Stomach (tissue), 9 donors: ENCODE results near the gene ASCL2. TPM values are rescaled to one million over a fixed set of nuclear protein-coding genes. Genes with fewer than 3 reads are reported as not detected.

ENCODE experiments used
- DNase-seq, 2 donors: peaks; one replicate each; pipeline versions ENCODE4 v3.0.0 to v3.0.0-alpha.2; 2013 to 2019
- H3K27ac ChIP-seq, 5 donors: fragments of 200-600 bp in 4 of 5; sonication (generic) in 4 of 5; one replicate each; pipeline ENCODE4 v1.5.1; 2013 to 2019; ENCODE audit warnings: mild to moderate bottlenecking in 1 of 5, moderate library complexity in 1 of 5
- H3K27me3 ChIP-seq, 3 donors: fragments of 200-600 bp; sonication (generic); one replicate each; pipeline ENCODE4 v1.5.1; 2017 to 2019; ENCODE audit warnings: mixed run types in 1 of 3
- H3K36me3 ChIP-seq, 4 donors: fragments of 200-600 bp; sonication (generic); 1 replicate in 3 of 4; 2 replicates in 1 of 4; pipeline ENCODE4 v1.5.1; 2016 to 2019
- H3K4me1 ChIP-seq, 4 donors: fragments of 200-600 bp; sonication (generic); one replicate each; pipeline ENCODE4 v1.5.1; 2016 to 2019
- H3K4me3 ChIP-seq, 4 donors: fragments of 200-600 bp; sonication (generic) in 3 of 4; one replicate each; pipeline ENCODE4 v1.5.1; 2016 to 2019; ENCODE audit warnings: mild to moderate bottlenecking in 1 of 4
- H3K9me3 ChIP-seq, 4 donors: fragments of 200-600 bp; sonication (generic); one replicate each; pipeline ENCODE4 v1.5.1; 2016 to 2019
- EP300 ChIP-seq: sonication (generic); formaldehyde crosslinking; IDR thresholded peaks from one replicate; pipeline ENCODE4 v1.6.1; 2017; ENCODE audit warnings: antibody characterized with exemption
- POLR2A ChIP-seq, 4 donors: fragments of 450-650 bp; IDR thresholded peaks; one replicate each; pipeline ENCODE4 v1.6.1; 2016; ENCODE audit warnings: antibody characterized with exemption in 4 of 4, control low read depth in 2 of 4, mild to moderate bottlenecking in 1 of 4, moderate library complexity in 1 of 4
- POLR2AphosphoS5 ChIP-seq, 3 donors: sonication (generic); formaldehyde crosslinking; IDR thresholded peaks; one replicate each; pipeline ENCODE4 v1.6.1; 2016; ENCODE audit warnings: antibody characterized with exemption in 3 of 3
- WGBS, 5 donors: extraction: QIAGEN DNeasy Blood & Tissue Kit in 3 of 5; methylation state at CpG; one replicate each; pipeline versions ENCODE4 v1.1.5 to v1.1.7; 2013 to 2018; 5-methylcytosine and 5-hydroxymethylcytosine counted together
- intact Hi-C: fragments of 100-400 bp; cut with DNase I; formaldehyde crosslinking; loops from one replicate; pipeline ENCODE4 v1.15.1; 2023; ENCODE audit warnings: low total_unique reads
- polyA plus RNA-seq, 3 donors: library from polyadenylated mRNA; stranded (reverse); fragments of 200-250 nt; gene quantifications; one replicate each; pipeline ENCODE4 v1.2.3, GENCODE V29; 2013
- total RNA-seq, 5 donors: library from RNA; depleted of rRNA; stranded (reverse); fragments of >200 nt; gene quantifications; one replicate each; pipeline versions ENCODE4 v1.1.0 to v1.2.3, GENCODE V29; 2014 to 2016
- TF ChIP-seq, protein P1 (sequence below), 7 experiments: fragments of 450-650 bp in 4 of 7; fragments of 200-600 bp in 3 of 7; sonication (generic) in 3 of 7; IDR thresholded peaks; one replicate each; pipeline ENCODE4 v1.5.1; 2016 to 2019; ENCODE audit warnings: antibody characterized with exemption in 7 of 7, control low read depth in 2 of 7, mild to moderate bottlenecking in 1 of 7
- donor health status: healthy with polysubstance abuse.
- donor health status: Bipolar disorder and iron deficiency.
- donor health status: healthy.

The ASCL2 gene
- total and polyA plus RNA-seq, 8 donors: 0.81 to 6.3 (median 2.2) TPM; not detected in 4

DNA sequence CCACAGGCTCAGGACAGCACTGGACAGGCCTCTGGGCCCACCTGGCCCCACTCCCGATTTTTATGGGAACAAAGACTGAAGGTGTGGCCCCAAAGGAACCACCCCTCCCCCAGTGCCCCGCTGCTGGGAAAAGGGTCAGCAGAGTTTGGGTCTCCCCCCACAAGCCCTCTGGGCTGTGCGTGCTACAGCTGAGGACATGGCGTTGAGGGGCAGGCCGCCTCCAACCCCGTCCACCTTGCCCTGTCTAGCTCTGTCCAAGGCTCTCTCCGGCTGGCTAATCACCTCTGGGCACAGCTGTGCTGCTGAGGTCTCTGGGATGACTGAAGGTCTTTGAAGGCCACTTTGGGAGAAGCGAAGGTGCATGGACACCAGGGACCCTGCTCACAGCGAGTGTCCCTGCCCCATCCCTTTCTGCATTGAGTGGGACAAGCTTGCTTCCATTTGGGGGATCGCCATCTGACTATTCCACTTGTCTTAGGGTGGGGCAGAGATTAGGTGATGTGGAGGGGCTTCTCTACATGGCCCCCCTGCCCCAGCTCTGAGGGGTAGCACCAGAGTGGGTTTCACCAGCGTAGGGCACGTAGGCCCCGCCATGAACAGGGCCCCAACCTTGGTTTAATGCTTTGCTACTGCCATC is 6.5 kb downstream of the ASCL2 start:
- H3K27me3 ChIP-seq: peaks cover 0 to 43% (median 5%) of the 10 kb centered on the region in 3 donors
- H3K9me3 ChIP-seq: no peaks in the 10 kb centered on the region
- intact Hi-C loops: no loop called here
- TF ChIP-seq, protein P1, sequence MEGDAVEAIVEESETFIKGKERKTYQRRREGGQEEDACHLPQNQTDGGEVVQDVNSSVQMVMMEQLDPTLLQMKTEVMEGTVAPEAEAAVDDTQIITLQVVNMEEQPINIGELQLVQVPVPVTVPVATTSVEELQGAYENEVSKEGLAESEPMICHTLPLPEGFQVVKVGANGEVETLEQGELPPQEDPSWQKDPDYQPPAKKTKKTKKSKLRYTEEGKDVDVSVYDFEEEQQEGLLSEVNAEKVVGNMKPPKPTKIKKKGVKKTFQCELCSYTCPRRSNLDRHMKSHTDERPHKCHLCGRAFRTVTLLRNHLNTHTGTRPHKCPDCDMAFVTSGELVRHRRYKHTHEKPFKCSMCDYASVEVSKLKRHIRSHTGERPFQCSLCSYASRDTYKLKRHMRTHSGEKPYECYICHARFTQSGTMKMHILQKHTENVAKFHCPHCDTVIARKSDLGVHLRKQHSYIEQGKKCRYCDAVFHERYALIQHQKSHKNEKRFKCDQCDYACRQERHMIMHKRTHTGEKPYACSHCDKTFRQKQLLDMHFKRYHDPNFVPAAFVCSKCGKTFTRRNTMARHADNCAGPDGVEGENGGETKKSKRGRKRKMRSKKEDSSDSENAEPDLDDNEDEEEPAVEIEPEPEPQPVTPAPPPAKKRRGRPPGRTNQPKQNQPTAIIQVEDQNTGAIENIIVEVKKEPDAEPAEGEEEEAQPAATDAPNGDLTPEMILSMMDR (IDR thresholded peaks at IDR 0.05): no peak
- no peak for TF ChIP-seq EP300
- no peak for TF ChIP-seq POLR2AphosphoS5 (IDR thresholded peaks at IDR 0.05)
- no peak for TF ChIP-seq POLR2A (IDR thresholded peaks at IDR 0.05)
- no peak overlapping the region for H3K4me3 ChIP-seq
- 92 to 96% (median 93%) methylated on average over 7 to 13 of the region's 13 CpGs for WGBS, 5 donors
- no peaks in the 10 kb centered on the region for H3K36me3 ChIP-seq
- no peak for DNase-seq
- H3K4me1 ChIP-seq: peaks cover 2 to 19% (median 11%) of the 10 kb centered on the region in 4 donors
- H3K27ac ChIP-seq: no peak overlapping the region

DNA sequence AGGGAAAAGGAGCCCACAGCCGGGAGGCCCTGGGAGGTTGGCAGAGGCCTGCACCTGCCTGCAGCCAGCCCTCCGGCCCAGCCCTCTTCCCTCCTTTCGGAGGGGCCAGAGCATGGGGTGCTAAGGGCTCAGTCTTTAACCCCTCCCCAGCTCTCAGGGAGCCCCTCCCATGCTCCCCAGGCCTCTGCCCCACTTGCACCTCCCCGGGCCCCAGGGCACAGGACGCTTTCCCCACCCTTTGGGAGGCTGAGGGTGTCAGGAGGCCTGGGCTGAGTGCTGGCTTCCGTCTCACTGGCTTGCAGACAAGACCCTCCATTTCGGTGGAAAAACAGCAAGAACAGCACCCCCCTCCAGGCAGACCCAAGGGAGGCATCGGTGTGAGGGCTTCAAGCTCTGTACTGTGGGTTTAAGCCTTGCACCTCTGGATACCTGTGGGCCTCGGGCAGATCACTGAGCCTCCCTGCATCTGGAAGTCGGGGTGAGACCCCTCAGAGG is 7.3 kb downstream of the ASCL2 start:
- DNase-seq: no peak
- no peak overlapping the region for H3K27ac ChIP-seq
- H3K4me1 ChIP-seq: peaks cover 0 to 11% (median 4%) of the 10 kb centered on the region in 4 donors
- intact Hi-C loops: no loop called here
- H3K4me3 ChIP-seq: no peak overlapping the region
- H3K36me3 ChIP-seq: no peaks in the 10 kb centered on the region
- 79 to 94% (median 89%) methylated on average over 8 to 10 of the region's 10 CpGs for WGBS, 5 donors
- H3K27me3 ChIP-seq: peaks cover 0 to 36% (median 0%) of the 10 kb centered on the region in 3 donors
- TF ChIP-seq POLR2AphosphoS5 (IDR thresholded peaks at IDR 0.05) (no peak), POLR2A (IDR thresholded peaks at IDR 0.05) (no peak), EP300 (no peak)
- TF ChIP-seq, protein P1 (IDR thresholded peaks at IDR 0.05): no peak
- no peaks in the 10 kb centered on the region for H3K9me3 ChIP-seq

DNA sequence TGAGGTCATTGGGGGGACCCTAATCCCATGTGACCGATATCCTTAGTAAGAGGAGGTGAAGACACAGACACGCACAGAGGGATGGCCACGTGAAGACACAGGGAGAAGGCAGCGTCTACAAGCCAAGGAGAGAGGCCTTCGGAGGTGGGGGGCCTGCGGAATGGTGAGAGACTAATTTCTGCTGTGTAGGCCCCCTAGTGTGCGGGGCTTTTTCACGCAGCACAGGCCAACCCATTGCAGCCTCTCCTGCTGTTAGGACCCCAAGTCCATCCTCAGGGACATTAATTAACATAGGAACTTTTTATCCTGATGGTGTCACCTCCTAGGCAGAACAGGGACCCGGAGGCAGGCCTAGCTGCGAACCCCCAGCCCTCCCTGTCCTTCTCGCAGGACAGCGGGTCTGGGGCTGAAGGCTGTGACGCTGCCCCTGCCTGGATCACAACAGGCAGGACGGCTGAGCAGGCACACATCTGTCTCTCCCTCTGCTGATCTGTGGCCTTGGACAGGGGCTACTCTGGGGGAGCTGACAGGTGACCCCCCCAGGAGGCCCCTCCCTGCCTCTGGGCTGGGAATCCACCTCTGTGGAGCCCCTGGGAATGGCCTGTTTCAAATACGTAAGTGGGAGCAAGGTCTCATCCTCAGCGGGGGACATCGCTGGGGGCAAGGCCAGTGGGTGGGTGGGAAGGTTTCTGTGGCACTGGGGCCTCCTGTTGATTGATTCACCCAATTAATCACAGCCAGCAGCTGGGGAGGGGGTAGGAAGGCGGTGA is 7.9 kb downstream of the ASCL2 start:
- WGBS, 5 donors: 91 to 97% (median 91%) methylated on average over 18 of the region's 18 CpGs
- H3K4me1 ChIP-seq: peaks cover 0 to 9% (median 3%) of the 10 kb centered on the region in 4 donors
- peaks cover 0 to 30% (median 0%) of the 10 kb centered on the region in 3 donors for H3K27me3 ChIP-seq
- intact Hi-C loops: no loop called here
- H3K36me3 ChIP-seq: no peaks in the 10 kb centered on the region
- TF ChIP-seq POLR2A (IDR thresholded peaks at IDR 0.05): no peak
- TF ChIP-seq POLR2AphosphoS5 (IDR thresholded peaks at IDR 0.05): no peak
- TF ChIP-seq, protein P1 (IDR thresholded peaks at IDR 0.05): no peak
- TF ChIP-seq EP300: no peak
- no peak overlapping the region for H3K27ac ChIP-seq
- peak in 1 of 2 donors; percentile 72 for DNase-seq
- H3K4me3 ChIP-seq: no peak overlapping the region
- no peaks in the 10 kb centered on the region for H3K9me3 ChIP-seq

DNA sequence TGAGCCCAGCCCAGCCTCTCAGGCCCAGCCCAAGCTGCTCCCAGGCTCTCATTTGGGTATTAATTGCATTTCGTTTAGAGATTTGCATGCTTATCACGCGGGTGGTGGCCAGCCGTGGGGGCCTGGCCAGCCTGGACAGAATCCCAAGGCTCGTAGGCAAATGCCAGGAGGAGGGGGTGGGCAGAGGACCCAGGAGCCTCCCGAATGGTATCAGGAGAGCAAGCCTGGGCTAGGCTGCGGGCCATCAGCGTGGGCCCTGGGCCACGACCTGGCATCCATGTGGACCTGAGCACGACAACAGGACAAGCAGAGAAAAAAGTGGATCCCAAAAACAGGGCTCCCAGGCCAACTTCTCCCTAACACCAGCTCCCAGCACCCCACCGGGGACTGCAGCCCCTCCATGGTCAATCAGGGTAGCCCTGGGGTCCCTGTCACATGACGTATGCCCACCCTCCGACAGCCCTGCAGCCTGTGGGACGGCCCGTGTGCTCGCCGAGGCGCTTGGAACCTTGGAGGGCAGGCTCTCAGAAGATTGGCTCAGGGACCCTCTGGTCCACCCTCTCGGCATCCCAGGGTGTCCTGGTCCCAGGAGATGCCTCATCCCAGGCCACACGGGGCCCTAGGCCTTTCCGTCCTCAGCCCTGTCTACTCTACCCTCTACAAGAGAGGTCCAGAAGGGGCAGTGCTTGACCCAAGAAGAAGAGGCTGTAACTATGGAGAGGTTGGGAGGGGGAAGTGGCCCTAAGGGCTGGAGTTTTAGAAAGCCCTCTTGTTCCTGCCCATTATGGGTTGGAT is 8.8 kb downstream of the ASCL2 start:
- Histone ChIP-seq H3K9me3 (no peaks in the 10 kb centered on the region), H3K4me1 (peaks cover 0 to 14% (median 9%) of the 10 kb centered on the region in 4 donors), H3K27ac (no peak overlapping the region), H3K4me3 (no peak overlapping the region), H3K36me3 (no peaks in the 10 kb centered on the region), H3K27me3 (peaks cover 0 to 27% (median 0%) of the 10 kb centered on the region in 3 donors)
- DNase-seq: no peak
- no peak for TF ChIP-seq POLR2AphosphoS5 (IDR thresholded peaks at IDR 0.05)
- TF ChIP-seq POLR2A (IDR thresholded peaks at IDR 0.05): no peak
- TF ChIP-seq, protein P1 (IDR thresholded peaks at IDR 0.05): no peak
- no peak for TF ChIP-seq EP300
- intact Hi-C loops: no loop called here
- 65 to 77% (median 69%) methylated on average over 15 to 21 of the region's 21 CpGs for WGBS, 5 donors
